GM12891 (cell line): ENCODE results near the gene U2SURP.

Experiments
- DNase-seq: peaks from one replicate; pipeline ENCODE4 v3.0.0; 2011; ENCODE audit warnings: low spot score; ENCODE audit not compliant: insufficient read length
- FAIRE-seq: peaks from 2 replicates; lab custom pipeline; 2011; peaks lifted over from hg19 to GRCh38; lab: Jason Lieb, UNC
- PAX5 ChIP-seq: IDR thresholded peaks from 2 replicates; pipeline ENCODE4 v1.6.1; 2011; ENCODE audit warnings: low read length, moderate library complexity, mild to moderate bottlenecking; ENCODE audit not compliant: insufficient read depth, severe bottlenecking
- POLR2A ChIP-seq: IDR thresholded peaks from 2 replicates; pipeline ENCODE4 v1.6.1; 2011; ENCODE audit warnings: low read depth, low read length, control low read depth
- POLR2AphosphoS5 ChIP-seq: IDR thresholded peaks from 2 replicates; pipeline ENCODE4 v1.6.1; 2011; ENCODE audit warnings: low read depth, low read length, control low read depth
- POU2F2 ChIP-seq: IDR thresholded peaks from 2 replicates; pipeline ENCODE4 v1.6.1; 2011; ENCODE audit warnings: low read depth, mild to moderate bottlenecking, control low read depth, low read length, moderate library complexity
- SPI1 ChIP-seq: IDR thresholded peaks from 2 replicates; pipeline ENCODE4 v1.6.1; 2011; ENCODE audit warnings: low read depth, low read length, control low read depth
- TAF1 ChIP-seq: IDR thresholded peaks from 2 replicates; pipeline ENCODE4 v1.6.1; 2011; ENCODE audit warnings: low read depth, low read length, control low read depth

The U2SURP gene

DNA sequence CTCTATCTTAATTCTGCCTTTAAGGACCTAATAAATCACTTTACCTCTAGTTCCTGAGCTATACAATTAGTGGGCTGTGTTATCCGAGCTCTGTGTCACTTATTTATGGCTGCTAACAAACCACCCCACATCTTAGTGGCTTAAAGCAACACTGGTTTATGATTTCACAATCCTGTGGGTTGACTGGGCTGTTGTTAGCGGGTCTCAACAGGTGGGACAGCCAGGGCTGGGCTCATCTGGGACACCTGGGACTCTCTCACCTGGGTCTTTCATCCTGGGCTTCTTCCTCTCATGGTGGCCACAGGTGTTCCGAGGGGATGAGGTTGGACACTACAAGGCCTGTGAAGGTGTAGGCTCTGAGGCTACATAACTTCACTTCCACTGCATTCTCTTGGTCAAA is 82.4 kb downstream of the U2SURP start:
- no peak for DNase-seq
- peak; percentile 54 for FAIRE-seq
- TF ChIP-seq SPI1 (no peak), POLR2AphosphoS5 (no peak), PAX5 (no peak), POU2F2 (no peak), TAF1 (no peak), POLR2A (no peak)

DNA sequence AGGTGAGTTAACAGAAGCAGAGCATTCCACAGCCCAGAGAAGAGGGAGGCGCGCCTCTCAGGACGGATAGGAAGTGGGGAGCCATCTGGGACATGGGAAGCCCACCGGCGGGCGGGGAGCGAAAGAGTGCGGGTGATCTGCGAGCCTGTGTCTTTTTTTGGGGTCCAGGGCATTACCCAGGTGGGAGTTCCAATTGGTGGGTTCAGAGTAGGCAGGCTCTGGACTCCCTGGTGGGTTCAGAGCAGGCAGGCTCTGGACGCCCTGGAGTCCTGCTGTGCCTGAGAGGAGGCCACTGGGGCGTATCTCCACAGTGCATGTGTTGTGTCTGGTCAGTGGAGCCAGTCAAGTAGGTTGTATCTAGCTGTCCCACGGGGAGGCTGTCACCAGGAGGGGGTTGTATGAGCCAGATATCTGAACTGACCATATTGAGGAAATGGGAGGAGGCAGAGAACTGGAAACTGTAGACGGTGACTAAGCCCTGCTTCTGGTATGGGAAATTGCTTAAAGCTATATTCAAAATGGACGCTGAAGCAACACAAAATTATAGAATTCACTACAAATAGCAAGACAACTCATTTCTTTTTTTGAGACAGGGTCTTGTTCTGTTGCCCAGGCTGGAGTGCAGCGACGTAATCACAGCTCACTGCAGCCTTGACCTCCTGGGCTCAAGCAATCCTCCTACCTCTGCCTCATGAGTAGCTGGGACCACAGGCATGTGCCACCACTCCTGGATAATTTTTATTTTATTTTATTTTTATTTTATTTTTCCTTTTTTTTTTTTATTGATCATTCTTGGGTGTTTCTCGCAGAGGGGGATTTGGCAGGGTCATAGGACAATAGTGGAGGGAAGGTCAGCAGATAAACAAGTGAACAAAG is 83.7 kb downstream of the U2SURP start:
- DNase-seq: no peak
- FAIRE-seq: peak; percentile 77
- TF ChIP-seq PAX5 (peak; percentile 21), SPI1 (peak; percentile 77), TAF1 (no peak), POLR2AphosphoS5 (no peak)

DNA sequence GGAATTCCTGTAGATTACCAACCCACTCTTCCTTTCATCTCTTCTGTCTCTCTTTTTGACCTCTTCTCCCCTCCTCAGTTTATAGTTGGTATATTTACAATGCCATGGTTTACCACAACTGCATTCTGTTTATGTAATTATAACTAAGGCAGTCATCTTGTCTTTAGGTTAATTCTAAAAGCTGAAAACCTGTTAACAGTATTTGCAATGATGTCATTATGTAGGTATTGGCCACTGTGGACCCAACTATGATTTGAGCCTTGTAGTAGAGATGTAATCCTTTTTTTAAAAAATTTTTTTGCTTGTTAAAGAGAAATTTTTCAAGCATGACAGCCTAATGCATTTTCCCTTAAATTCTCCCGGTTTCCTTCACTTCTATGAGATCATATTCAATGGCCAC is 87.5 kb downstream of the U2SURP start:
- FAIRE-seq (no peak), DNase-seq (no peak)
- no peak for TF ChIP-seq POLR2AphosphoS5
- TF ChIP-seq POLR2A: no peak
- no peak for TF ChIP-seq POU2F2
- no peak for TF ChIP-seq SPI1
- TF ChIP-seq PAX5: no peak
- TF ChIP-seq TAF1: no peak

DNA sequence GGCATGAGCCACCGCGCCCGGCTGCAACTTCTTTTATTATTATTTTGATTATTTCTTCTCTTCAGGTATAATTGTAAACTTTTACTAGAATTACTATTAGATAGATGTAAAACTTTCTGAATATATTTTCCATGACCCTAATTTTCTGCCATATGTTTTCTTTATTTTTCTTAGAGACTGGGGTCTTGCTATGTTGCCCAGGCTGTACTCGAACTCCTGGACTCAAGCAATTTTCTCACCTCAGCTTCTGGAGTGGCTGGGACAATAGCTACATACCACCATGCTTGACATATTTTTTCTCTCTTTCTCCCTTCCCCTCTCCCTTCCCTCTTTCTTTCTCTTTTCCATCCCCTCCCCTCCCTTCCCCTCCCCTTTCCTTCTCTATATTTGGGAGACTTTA is 88.6 kb downstream of the U2SURP start:
- no peak for DNase-seq
- FAIRE-seq: no peak

DNA sequence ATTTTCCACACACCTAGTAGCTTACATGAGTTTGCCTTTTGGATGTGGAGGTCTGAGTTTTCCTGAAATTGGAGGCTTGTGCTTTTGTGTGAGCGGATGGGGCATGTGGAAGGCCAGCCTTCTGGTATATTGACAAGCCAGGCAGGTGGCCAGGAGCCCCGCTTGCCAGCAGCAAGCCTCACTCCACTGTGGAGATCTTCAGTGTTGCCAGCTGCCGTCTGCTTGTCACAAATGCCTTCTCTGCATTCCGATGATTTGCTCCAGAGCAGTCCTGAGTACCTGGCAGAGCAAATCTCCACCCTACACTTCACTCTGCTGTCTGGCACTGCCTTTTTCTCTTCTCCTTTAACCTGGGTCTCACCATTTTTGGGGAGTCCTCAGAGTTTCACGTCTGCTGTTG is 89.1 kb downstream of the U2SURP start:
- DNase-seq: no peak
- no peak for FAIRE-seq
- no peak for TF ChIP-seq TAF1
- TF ChIP-seq SPI1: no peak
- TF ChIP-seq POLR2AphosphoS5: no peak
- no peak for TF ChIP-seq PAX5
- TF ChIP-seq POU2F2: no peak
- TF ChIP-seq POLR2A: no peak

More for the DNA sequence above, 88.6 kb downstream of the U2SURP start:
- TF ChIP-seq POU2F2 (no peak), PAX5 (no peak)

DNA sequence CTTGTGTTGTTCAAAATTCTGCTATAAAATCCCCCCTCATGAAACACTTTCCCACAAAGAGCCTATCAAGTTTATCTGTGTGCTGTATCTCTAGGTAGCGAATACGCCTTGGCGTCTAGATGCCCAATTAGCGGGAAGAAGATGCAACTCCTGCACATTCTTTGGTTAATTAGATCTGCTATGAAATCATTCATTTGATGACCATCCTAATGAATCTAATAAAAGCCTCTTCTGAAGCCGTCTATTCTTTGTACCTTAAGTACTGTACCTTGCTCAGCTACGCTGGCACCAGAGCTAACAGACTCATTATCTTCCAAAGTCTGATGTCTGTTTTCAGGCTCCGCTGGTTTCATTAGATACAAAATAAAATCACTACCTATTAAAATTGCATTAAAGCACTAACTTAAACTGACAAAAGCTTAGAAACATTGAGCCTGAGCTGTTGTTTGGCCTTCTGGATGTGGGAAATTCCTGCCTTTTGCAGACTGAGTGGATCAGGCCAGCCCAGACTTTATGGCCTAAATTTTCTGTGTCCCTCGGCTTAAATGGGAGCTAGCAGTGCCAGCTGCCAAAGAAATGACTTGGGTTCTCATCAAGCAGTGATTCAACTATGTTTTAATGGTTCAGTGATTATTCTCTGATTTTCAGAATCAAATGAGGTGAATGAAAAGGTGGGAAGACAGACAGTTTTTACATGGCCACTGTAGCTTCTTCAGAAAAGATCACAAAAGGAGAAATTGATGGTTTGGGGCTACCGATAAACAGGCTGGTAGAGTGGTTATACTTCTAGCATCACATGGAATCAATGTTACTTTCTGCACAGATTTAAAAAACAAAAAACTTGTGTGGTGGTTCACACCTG is 89.8 kb downstream of the U2SURP start:
- FAIRE-seq (no peak), DNase-seq (no peak)
- TF ChIP-seq TAF1 (no peak), POU2F2 (no peak), PAX5 (no peak), POLR2AphosphoS5 (no peak), POLR2A (no peak)

DNA sequence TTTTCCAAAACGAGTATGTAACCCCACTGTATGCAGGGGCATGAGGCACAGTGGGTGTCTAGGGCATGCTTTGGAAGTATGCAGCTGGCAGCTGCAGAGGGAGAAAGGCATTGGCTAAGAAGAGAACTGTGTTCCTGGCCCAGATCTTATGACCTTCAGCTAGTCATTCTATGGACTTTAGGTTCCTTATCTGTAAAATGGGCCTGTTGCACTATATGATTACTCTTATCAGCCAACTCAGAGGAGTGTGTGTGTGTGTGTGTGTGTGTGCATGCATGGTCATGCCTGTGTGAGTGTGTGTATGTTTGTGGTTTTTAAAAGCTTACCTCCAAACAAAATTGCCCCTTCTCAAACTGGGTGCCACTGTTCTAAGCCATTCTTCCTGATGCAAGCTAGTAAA is 90.8 kb downstream of the U2SURP start:
- TF ChIP-seq TAF1: no peak
- no peak for TF ChIP-seq SPI1
- TF ChIP-seq POLR2AphosphoS5: no peak
- no peak for TF ChIP-seq POLR2A
- no peak for TF ChIP-seq PAX5
- no peak for TF ChIP-seq POU2F2
- no peak for DNase-seq
- no peak for FAIRE-seq

DNA sequence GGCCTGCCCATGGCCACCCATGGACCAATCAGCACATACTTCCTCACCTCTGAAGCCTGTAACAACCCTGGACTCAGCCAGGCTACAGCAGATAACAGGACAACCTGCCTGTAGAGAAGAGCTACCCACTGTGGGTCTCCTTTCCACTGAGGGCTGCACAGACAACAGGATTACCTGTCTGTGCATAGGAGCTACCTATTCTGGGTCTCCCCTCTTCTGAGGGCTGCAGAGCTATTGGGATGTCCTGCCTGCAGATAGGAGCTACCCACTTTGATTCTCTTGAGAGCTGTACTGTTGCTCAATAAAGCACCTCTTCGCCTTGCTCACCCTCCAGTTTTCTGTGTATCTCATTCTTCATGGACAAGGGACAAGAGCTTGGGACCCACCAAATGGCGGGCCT is 94.4 kb downstream of the U2SURP start:
- TF ChIP-seq PAX5: no peak
- no peak for TF ChIP-seq SPI1
- no peak for TF ChIP-seq POU2F2
- no peak for TF ChIP-seq POLR2A
- TF ChIP-seq TAF1: no peak
- no peak for TF ChIP-seq POLR2AphosphoS5
- FAIRE-seq (no peak), DNase-seq (no peak)

DNA sequence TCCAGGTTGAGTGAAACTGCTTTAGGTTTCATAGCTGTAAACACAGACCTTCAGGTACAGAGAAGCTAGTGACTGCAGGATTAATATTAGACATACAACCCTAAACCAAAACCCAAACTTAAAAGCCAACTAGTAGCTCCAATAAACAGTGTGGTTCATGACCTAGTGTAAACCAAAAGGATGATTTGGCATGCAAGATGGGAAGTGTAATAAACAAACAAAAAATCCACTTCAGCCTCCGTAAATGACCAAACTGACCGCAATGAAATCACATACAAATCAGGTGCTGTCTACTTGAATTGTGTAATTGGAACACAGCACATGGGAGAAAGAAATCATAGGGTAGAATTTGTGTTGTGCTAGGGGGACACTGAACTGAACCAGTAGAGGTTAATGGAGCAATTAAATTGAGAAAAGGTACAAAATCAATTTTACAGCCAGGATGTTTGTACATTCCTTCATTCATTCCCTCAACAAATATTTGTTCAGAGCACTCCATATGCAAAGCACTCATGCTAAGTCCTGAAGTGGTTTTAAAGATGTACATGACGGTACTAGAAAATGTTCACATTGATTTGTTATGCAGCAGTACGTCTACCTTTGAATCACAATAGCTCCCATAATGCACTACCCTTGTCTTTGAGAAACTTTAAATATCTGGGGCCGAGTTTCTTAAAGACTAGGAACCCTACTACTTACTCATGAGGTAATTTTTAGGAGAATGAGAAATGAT is 96.8 kb downstream of the U2SURP start:
- FAIRE-seq: no peak
- no peak for TF ChIP-seq SPI1
- TF ChIP-seq POLR2A: no peak
- no peak for TF ChIP-seq POU2F2
- TF ChIP-seq POLR2AphosphoS5: no peak
- no peak for TF ChIP-seq PAX5
- TF ChIP-seq TAF1: no peak
- DNase-seq: no peak
